Measurements from ENCODE around the gene TEN1. TPM values are rescaled to one million over a fixed set of nuclear protein-coding genes. Genes with fewer than 3 reads are reported as not detected.
A peak's percentile ranks its signal among the peaks of the same experiment; 100 is the strongest.

The TEN1 gene
- total RNA-seq, 1 donor: 23.2 TPM

DNA sequence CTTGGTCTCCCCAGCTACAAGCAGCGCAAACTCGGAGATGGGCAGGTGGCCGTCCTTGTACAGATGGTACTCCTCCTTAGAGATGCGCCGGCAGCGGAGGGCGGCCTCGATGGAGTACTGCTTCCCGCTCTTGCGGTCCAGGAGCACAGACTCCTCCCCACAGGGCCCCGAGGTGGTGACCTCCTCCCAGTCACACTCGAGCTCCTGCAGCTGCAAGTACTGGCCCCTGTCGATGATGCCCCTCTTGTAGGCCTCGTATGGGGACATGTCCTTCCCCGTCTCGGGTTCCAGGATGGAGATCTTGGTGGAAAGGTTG, 28.8 kb downstream of the TEN1 start:
- Histone ChIP-seq H4K20me1 (ENCODE audit: insufficient read depth, low read length) (no peaks in the 10 kb centered on the region), H3K27me3 (ENCODE audit: insufficient read depth, low read length) (no peaks in the 10 kb centered on the region), H3K79me2 (ENCODE audit: insufficient read depth, low read length) (no peaks in the 10 kb centered on the region), H3K4me1 (ENCODE audit: insufficient read depth, low read length) (no peaks in the 10 kb centered on the region), H3K9me3 (ENCODE audit: low read depth, low read length) (no peaks in the 10 kb centered on the region), H3K4me2 (ENCODE audit: insufficient read depth, low read length) (no peak overlapping the region), H2AFZ (ENCODE audit: low read length) (no peak overlapping the region), H3K36me3 (ENCODE audit: insufficient read depth, low read length) (no peaks in the 10 kb centered on the region), H3K4me3 (ENCODE audit: insufficient read depth, low read length) (no peak overlapping the region), H3K27ac (ENCODE audit: low read depth, low read length) (no peak overlapping the region)
- peak; percentile 78 for DNase-seq (ENCODE audit: insufficient read length, low spot score, missing footprints)
- TF ChIP-seq, protein P1, sequence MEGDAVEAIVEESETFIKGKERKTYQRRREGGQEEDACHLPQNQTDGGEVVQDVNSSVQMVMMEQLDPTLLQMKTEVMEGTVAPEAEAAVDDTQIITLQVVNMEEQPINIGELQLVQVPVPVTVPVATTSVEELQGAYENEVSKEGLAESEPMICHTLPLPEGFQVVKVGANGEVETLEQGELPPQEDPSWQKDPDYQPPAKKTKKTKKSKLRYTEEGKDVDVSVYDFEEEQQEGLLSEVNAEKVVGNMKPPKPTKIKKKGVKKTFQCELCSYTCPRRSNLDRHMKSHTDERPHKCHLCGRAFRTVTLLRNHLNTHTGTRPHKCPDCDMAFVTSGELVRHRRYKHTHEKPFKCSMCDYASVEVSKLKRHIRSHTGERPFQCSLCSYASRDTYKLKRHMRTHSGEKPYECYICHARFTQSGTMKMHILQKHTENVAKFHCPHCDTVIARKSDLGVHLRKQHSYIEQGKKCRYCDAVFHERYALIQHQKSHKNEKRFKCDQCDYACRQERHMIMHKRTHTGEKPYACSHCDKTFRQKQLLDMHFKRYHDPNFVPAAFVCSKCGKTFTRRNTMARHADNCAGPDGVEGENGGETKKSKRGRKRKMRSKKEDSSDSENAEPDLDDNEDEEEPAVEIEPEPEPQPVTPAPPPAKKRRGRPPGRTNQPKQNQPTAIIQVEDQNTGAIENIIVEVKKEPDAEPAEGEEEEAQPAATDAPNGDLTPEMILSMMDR (IDR thresholded peaks at IDR 0.05; ENCODE audit: extremely low read depth, low read depth, low read length): no peak

- H3K27me3 ChIP-seq (ENCODE audit: insufficient read depth, low read length): no peaks in the 10 kb centered on the region
- H3K4me2 ChIP-seq (ENCODE audit: insufficient read depth, low read length): no peak overlapping the region
- H3K4me1 ChIP-seq (ENCODE audit: insufficient read depth, low read length): no peaks in the 10 kb centered on the region
- no peaks in the 10 kb centered on the region for H3K9me3 ChIP-seq (ENCODE audit: low read depth, low read length)
- H3K36me3 ChIP-seq (ENCODE audit: insufficient read depth, low read length): no peaks in the 10 kb centered on the region
- no peak overlapping the region for H3K27ac ChIP-seq (ENCODE audit: low read depth, low read length)
- H4K20me1 ChIP-seq (ENCODE audit: insufficient read depth, low read length): no peaks in the 10 kb centered on the region
- TF ChIP-seq, protein P1 (IDR thresholded peaks at IDR 0.05; ENCODE audit: extremely low read depth, low read depth, low read length): no peak
- DNase-seq (ENCODE audit: insufficient read length, low spot score, missing footprints): peak; percentile 54
- H2AFZ ChIP-seq (ENCODE audit: low read length): no peak overlapping the region
- no peaks in the 10 kb centered on the region for H3K79me2 ChIP-seq (ENCODE audit: insufficient read depth, low read length)
- no peak overlapping the region for H3K4me3 ChIP-seq (ENCODE audit: insufficient read depth, low read length)
Measured at GRCh38 chr17:76008208-76008607, 29.2 kb downstream of the TEN1 start.

GRCh38 chr17:76008630-76009425, 29.8 kb downstream of the TEN1 start:
- no peaks in the 10 kb centered on the region for H3K27me3 ChIP-seq (ENCODE audit: insufficient read depth, low read length)
- peak; percentile 73 for DNase-seq (ENCODE audit: insufficient read length, low spot score, missing footprints)
- no peaks in the 10 kb centered on the region for H3K9me3 ChIP-seq (ENCODE audit: low read depth, low read length)
- no peaks in the 10 kb centered on the region for H3K36me3 ChIP-seq (ENCODE audit: insufficient read depth, low read length)
- no peak overlapping the region for H3K27ac ChIP-seq (ENCODE audit: low read depth, low read length)
- H3K4me2 ChIP-seq (ENCODE audit: insufficient read depth, low read length): no peak overlapping the region
- TF ChIP-seq, protein P1 (IDR thresholded peaks at IDR 0.05; ENCODE audit: extremely low read depth, low read depth, low read length): no peak
- no peak overlapping the region for H2AFZ ChIP-seq (ENCODE audit: low read length)
- no peaks in the 10 kb centered on the region for H3K79me2 ChIP-seq (ENCODE audit: insufficient read depth, low read length)
- no peaks in the 10 kb centered on the region for H3K4me1 ChIP-seq (ENCODE audit: insufficient read depth, low read length)
- no peaks in the 10 kb centered on the region for H4K20me1 ChIP-seq (ENCODE audit: insufficient read depth, low read length)
- H3K4me3 ChIP-seq (ENCODE audit: insufficient read depth, low read length): no peak overlapping the region

DNA sequence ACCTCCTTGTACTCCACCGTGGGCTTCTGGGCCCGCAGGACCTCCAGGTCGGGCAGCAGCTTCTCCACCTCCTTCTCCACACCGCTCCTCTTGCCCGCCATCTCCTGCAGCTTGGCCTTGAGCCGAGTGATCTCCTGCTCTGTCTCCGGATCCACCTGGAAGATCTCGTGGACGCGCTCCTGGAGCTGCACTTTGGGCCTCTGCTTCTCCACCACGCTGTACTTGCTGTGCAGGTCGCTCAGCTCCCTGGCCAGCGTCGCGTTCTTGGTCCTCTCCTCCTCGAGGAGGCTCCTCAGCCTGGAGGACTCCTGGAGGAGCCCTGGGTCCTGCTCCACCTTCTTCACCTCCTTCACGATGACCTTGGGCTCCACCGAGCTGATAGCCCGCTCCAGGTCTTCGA, 30.4 kb downstream of the TEN1 start:
- no peaks in the 10 kb centered on the region for H3K27me3 ChIP-seq (ENCODE audit: insufficient read depth, low read length)
- no peaks in the 10 kb centered on the region for H3K4me1 ChIP-seq (ENCODE audit: insufficient read depth, low read length)
- no peak overlapping the region for H3K4me2 ChIP-seq (ENCODE audit: insufficient read depth, low read length)
- no peak overlapping the region for H3K27ac ChIP-seq (ENCODE audit: low read depth, low read length)
- no peak overlapping the region for H2AFZ ChIP-seq (ENCODE audit: low read length)
- no peaks in the 10 kb centered on the region for H3K9me3 ChIP-seq (ENCODE audit: low read depth, low read length)
- H3K4me3 ChIP-seq (ENCODE audit: insufficient read depth, low read length): no peak overlapping the region
- H3K36me3 ChIP-seq (ENCODE audit: insufficient read depth, low read length): no peaks in the 10 kb centered on the region
- TF ChIP-seq, protein P1 (IDR thresholded peaks at IDR 0.05; ENCODE audit: extremely low read depth, low read depth, low read length): no peak
- peak; percentile 55 for DNase-seq (ENCODE audit: insufficient read length, low spot score, missing footprints)
- no peaks in the 10 kb centered on the region for H4K20me1 ChIP-seq (ENCODE audit: insufficient read depth, low read length)
- H3K79me2 ChIP-seq (ENCODE audit: insufficient read depth, low read length): no peaks in the 10 kb centered on the region
